IMR-90 (cell line): ENCODE measurements around the gene GABBR1. TPM values are rescaled to one million over a fixed set of nuclear protein-coding genes. Genes with fewer than 3 reads are reported as not detected.

Experiments
- ATAC-seq: fragments of 200-7000 bp; cut with Tn5 transposase; 2 replicates; pipeline ENCODE4 v1.9.1; 2020; ENCODE audit warnings: low read depth, mild to moderate bottlenecking, moderate library complexity
- BruUV-seq: library from RNA; stranded (reverse); fragments of 400-500 nt; replicated peaks from 2 replicates; lab custom pipeline; 2021; lab: Mats Ljungman, UMichigan
- CTCF ChIA-PET: fragments of 300-600 bp; formaldehyde crosslinking; extraction: SDS; loops from one replicate; lab custom pipeline; 2021; ENCODE audit warnings: antibody characterized with exemption; lab: Yijun Ruan, JAX
- POLR2A ChIA-PET: fragments of 300-600 bp; sonication (Branson Sonifier 250); formaldehyde crosslinking; loops from one replicate; lab custom pipeline; 2022; ENCODE audit warnings: antibody characterized with exemption; ENCODE audit not compliant: unreplicated experiment; lab: Charles Lee
- DNase-seq: peaks from one replicate; pipeline ENCODE4 v3.0.0; 2013
- H2AFZ ChIP-seq: replicated peaks from 2 replicates; pipeline ENCODE3; 2013; ENCODE audit warnings: low read length, mild to moderate bottlenecking; ENCODE audit not compliant: poor library complexity
- H2AK5ac ChIP-seq: 2 replicates; pipeline ENCODE4 v1.6.1; 2013; ENCODE audit warnings: low read depth, low read length, inconsistent platforms
- H2AK9ac ChIP-seq: replicated peaks from 2 replicates; pipeline ENCODE3; 2013; ENCODE audit warnings: mild to moderate bottlenecking, low read depth, low read length, moderate library complexity; ENCODE audit not compliant: poor library complexity
- H2BK120ac ChIP-seq: 2 replicates; pipeline ENCODE4 v1.6.1; 2013; ENCODE audit warnings: low read depth, low read length, inconsistent platforms
- H2BK15ac ChIP-seq: 3 replicates; pipeline ENCODE4 v1.6.1; 2013; ENCODE audit warnings: low read depth, low read length, inconsistent platforms
- H2BK20ac ChIP-seq: 2 replicates; pipeline ENCODE4 v1.6.1; 2013; ENCODE audit warnings: low read depth, mild to moderate bottlenecking, inconsistent platforms, low read length, moderate library complexity
- H2BK5ac ChIP-seq: 2 replicates; pipeline ENCODE4 v1.6.1; 2013; ENCODE audit warnings: mild to moderate bottlenecking, low read depth, low read length, inconsistent platforms; ENCODE audit not compliant: poor library complexity, severe bottlenecking
- H3K14ac ChIP-seq: replicated peaks from 2 replicates; pipeline ENCODE4 v1.6.1; 2013; ENCODE audit warnings: low read depth, low read length, inconsistent platforms
- H3K18ac ChIP-seq: 2 replicates; pipeline ENCODE4 v1.6.1; 2013; ENCODE audit warnings: low read depth, low read length, control low read depth
- H3K23ac ChIP-seq: 2 replicates; pipeline ENCODE4 v1.6.1; 2013; ENCODE audit warnings: low read depth, low read length, inconsistent platforms
- H3K27ac ChIP-seq: 2 replicates; pipeline ENCODE4 v1.5.1; 2013; ENCODE audit warnings: mild to moderate bottlenecking, control low read depth, low read length; ENCODE audit not compliant: insufficient read depth
- H3K27me3 ChIP-seq: 2 replicates; pipeline ENCODE4 v1.6.1; 2013; ENCODE audit warnings: low read length; ENCODE audit not compliant: control insufficient read depth, insufficient read depth
- H3K36me3 ChIP-seq: 2 replicates; pipeline ENCODE4 v1.6.1; 2013; ENCODE audit warnings: low read length, mixed read lengths; ENCODE audit not compliant: control insufficient read depth, insufficient read depth
- H3K4ac ChIP-seq: 2 replicates; pipeline ENCODE4 v1.6.1; 2013; ENCODE audit warnings: low read depth, low read length, inconsistent platforms
- H3K4me1 ChIP-seq: 2 replicates; pipeline ENCODE4 v1.6.1; 2013; ENCODE audit warnings: low read length, mixed read lengths; ENCODE audit not compliant: control insufficient read depth, insufficient read depth
- H3K4me2 ChIP-seq: 2 replicates; pipeline ENCODE4 v1.6.1; 2013; ENCODE audit warnings: low read depth, mild to moderate bottlenecking, control low read depth, low read length, moderate library complexity
- H3K4me3 ChIP-seq: 2 replicates; pipeline ENCODE4 v1.5.1; 2013; ENCODE audit warnings: low read depth, mild to moderate bottlenecking, control low read depth, low read length, moderate library complexity; ENCODE audit not compliant: insufficient read depth
- H3K56ac ChIP-seq: 2 replicates; pipeline ENCODE4 v1.6.1; 2013; ENCODE audit warnings: low read length, inconsistent platforms; ENCODE audit not compliant: insufficient read depth; ENCODE audit errors: extremely low read depth
- H3K79me1 ChIP-seq, 2 experiments: 2 replicates each; pipeline ENCODE4 v1.6.1; 2013; ENCODE audit warnings: low read length in 2 of 2, inconsistent platforms in 1 of 2, low read depth in 1 of 2
- H3K9ac ChIP-seq: 2 replicates; pipeline ENCODE4 v1.6.1; 2013; ENCODE audit warnings: low read depth, low read length, control low read depth
- H3K9me1 ChIP-seq: 2 replicates; pipeline ENCODE4 v1.6.1; 2013; ENCODE audit warnings: low read length, inconsistent platforms; ENCODE audit not compliant: insufficient read depth
- H3K9me3 ChIP-seq: 2 replicates; pipeline ENCODE4 v1.6.1; 2013; ENCODE audit warnings: low read length; ENCODE audit not compliant: control insufficient read depth, insufficient read depth
- H4K20me1 ChIP-seq: 2 replicates; pipeline ENCODE4 v1.6.1; 2013; ENCODE audit warnings: low read length, inconsistent platforms; ENCODE audit not compliant: insufficient read depth
- H4K5ac ChIP-seq: 2 replicates; pipeline ENCODE4 v1.6.1; 2013; ENCODE audit warnings: mild to moderate bottlenecking, low read depth, low read length, control low read depth
- H4K8ac ChIP-seq, 2 experiments: 2 replicates each; pipeline ENCODE4 v1.6.1; 2013; ENCODE audit warnings: low read depth in 2 of 2, low read length in 2 of 2, control low read depth in 1 of 2, inconsistent platforms in 1 of 2
- H4K91ac ChIP-seq: 2 replicates; pipeline ENCODE4 v1.6.1; 2013; ENCODE audit warnings: low read depth, low read length, inconsistent platforms; ENCODE audit not compliant: insufficient read depth
- FOS ChIP-seq: fragments of 150-350 bp; IDR thresholded peaks from 2 replicates; pipeline ENCODE4 v1.6.1; 2016; ENCODE audit warnings: low read depth, low read length
- MAFK ChIP-seq: IDR thresholded peaks from 2 replicates; pipeline ENCODE4 v1.6.1; 2012; ENCODE audit warnings: low read depth, low read length, improper control_type of control experiment
- MXI1 ChIP-seq: IDR thresholded peaks from 2 replicates; pipeline ENCODE4 v1.6.1; 2012; ENCODE audit warnings: low read depth, mild to moderate bottlenecking, low read length, moderate library complexity, borderline replicate concordance
- NFE2L2 ChIP-seq: fragments of 150-350 bp; IDR thresholded peaks from 2 replicates; pipeline ENCODE4 v1.6.1; 2016; ENCODE audit warnings: low read depth, mild to moderate bottlenecking, low read length
- POLR2A ChIP-seq: IDR thresholded peaks from 2 replicates; pipeline ENCODE4 v1.6.1; 2012; ENCODE audit warnings: mild to moderate bottlenecking, low read depth, low read length
- RAD21 ChIP-seq: IDR thresholded peaks from 2 replicates; pipeline ENCODE4 v1.6.1; 2012; ENCODE audit warnings: low read length, improper control_type of control experiment
- SMC3 ChIP-seq: fragments of 150-350 bp; IDR thresholded peaks from 2 replicates; pipeline ENCODE4 v1.6.1; 2016; ENCODE audit warnings: low read depth, mild to moderate bottlenecking, antibody characterized with exemption, low read length, moderate library complexity
- WGBS, 2 experiments: methylation state at CpG; one replicate each; pipeline versions ENCODE4 v1.1.5 to v1.1.7; 2013; ENCODE audit warnings: missing lambda C conversion rate in 2 of 2; ENCODE audit not compliant: insufficient read length in 1 of 2; ENCODE audit errors: extremely low coverage in 2 of 2; 5-methylcytosine and 5-hydroxymethylcytosine counted together
- dilution Hi-C: fragments of 300-500 bp; cut with HindIII; formaldehyde crosslinking; loops from one replicate; pipeline ENCODE4 v1.14.3; 2018; ENCODE audit warnings: low sequenced_read_pairs; ENCODE audit not compliant: unreplicated experiment
- in situ Hi-C: fragments of 300-500 bp; cut with MboI; formaldehyde crosslinking; loops from 3 replicates; pipeline ENCODE4 v1.14.3; 2019; ENCODE audit warnings: low sequenced_read_pairs, inconsistent platforms, mixed read lengths
- intact Hi-C: fragments of 100-400 bp; cut with micrococcal nuclease; formaldehyde crosslinking; loops from 2 replicates; pipeline ENCODE4 v1.10.0; 2022
- polyA plus RNA-seq, 3 experiments: library from polyadenylated mRNA; depleted of rRNA; stranded (reverse); fragments of >200 nt; gene quantifications; 2 replicates each; pipeline ENCODE4 v1.2.3, GENCODE V29; 2012; ENCODE audit warnings: low replicate concordance in 1 of 3
- total RNA-seq: library from RNA; depleted of rRNA; stranded (reverse); fragments of >200 nt; gene quantifications from 2 replicates; pipeline ENCODE4 v1.2.3, GENCODE V29; 2012
- TF ChIP-seq, protein P1 (sequence below): conservative IDR thresholded peaks from 2 replicates; pipeline ENCODE4 v1.5.1; 2012; ENCODE audit warnings: mild to moderate bottlenecking, low read depth, low read length, improper control_type of control experiment

GABBR1 gene
- total and polyA plus RNA-seq, 2 of the 4 experiments (the other 2 are of a cell fraction) = 5.9 to 31.5 TPM

DNA sequence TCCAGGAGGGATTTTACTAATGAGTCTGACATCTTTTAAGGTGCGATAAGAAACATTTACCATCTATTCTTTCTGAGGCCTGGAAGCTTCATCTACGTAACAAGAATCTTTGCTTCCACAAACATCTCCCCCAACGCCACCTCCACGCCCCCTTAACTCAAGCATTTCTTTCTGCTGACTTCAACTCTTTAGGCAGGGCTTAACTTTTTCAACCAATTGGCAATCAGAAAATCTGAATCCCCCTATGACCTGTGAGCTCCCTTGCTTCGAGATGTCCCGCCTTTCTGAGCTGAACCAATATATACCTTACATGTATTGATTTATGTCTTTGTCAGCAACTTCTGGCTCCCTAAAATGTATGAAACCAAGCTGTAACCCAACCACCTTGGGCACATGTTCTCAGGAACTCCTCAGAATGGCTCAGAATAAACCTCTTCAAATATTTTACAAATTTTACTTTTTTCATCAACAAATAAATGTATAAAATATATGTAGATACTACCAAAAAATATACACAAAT, 36.5 kb downstream of the GABBR1 start:
- H2BK15ac ChIP-seq = no peak overlapping the region
- no peak overlapping the region for H2BK20ac ChIP-seq
- H3K4me2 ChIP-seq = no peak overlapping the region
- peaks cover 6% of the 10 kb centered on the region for H3K36me3 ChIP-seq
- no peak overlapping the region for H3K4me3 ChIP-seq
- no peak overlapping the region for H4K5ac ChIP-seq
- H3K79me1 ChIP-seq = no peaks in the 10 kb centered on the region
- no TSS peak for BruUV-seq
- H3K27me3 ChIP-seq = no peaks in the 10 kb centered on the region
- no peak overlapping the region for H2AK5ac ChIP-seq
- H2AFZ ChIP-seq = no peak overlapping the region
- no peak overlapping the region for H2BK5ac ChIP-seq
- intact Hi-C loops = no loop called here
- H3K23ac ChIP-seq = no peak overlapping the region
- H3K4me1 ChIP-seq = no peaks in the 10 kb centered on the region
- in situ Hi-C loops = loop anchor here (10.0 kb wide), 1 partner anchor 912 kb away; no protein-coding TSS in a partner anchor
- no peak overlapping the region for H3K4ac ChIP-seq
- DNase-seq = no peak
- H4K20me1 ChIP-seq = no peaks in the 10 kb centered on the region
- H4K91ac ChIP-seq = no peak overlapping the region
- ChIA-PET POLR2A (no interaction called here), CTCF (no interaction called here)
- dilution Hi-C loops = no loop called here
- H3K9ac ChIP-seq = no peak overlapping the region
- H3K9me3 ChIP-seq = no peaks in the 10 kb centered on the region
- H3K9me1 ChIP-seq = no peaks in the 10 kb centered on the region; the same call in 1 of the 2 replicates
- no peak overlapping the region for H3K18ac ChIP-seq
- H3K27ac ChIP-seq = no peak overlapping the region
- H4K8ac ChIP-seq = no peak overlapping the region
- no peak overlapping the region for H3K14ac ChIP-seq
- no peak overlapping the region for H3K56ac ChIP-seq
- no peak for ATAC-seq
- no peak overlapping the region for H2BK120ac ChIP-seq
- no peak overlapping the region for H2AK9ac ChIP-seq
- no peak for TF ChIP-seq FOS
- no peak for TF ChIP-seq RAD21
- TF ChIP-seq, protein P1, sequence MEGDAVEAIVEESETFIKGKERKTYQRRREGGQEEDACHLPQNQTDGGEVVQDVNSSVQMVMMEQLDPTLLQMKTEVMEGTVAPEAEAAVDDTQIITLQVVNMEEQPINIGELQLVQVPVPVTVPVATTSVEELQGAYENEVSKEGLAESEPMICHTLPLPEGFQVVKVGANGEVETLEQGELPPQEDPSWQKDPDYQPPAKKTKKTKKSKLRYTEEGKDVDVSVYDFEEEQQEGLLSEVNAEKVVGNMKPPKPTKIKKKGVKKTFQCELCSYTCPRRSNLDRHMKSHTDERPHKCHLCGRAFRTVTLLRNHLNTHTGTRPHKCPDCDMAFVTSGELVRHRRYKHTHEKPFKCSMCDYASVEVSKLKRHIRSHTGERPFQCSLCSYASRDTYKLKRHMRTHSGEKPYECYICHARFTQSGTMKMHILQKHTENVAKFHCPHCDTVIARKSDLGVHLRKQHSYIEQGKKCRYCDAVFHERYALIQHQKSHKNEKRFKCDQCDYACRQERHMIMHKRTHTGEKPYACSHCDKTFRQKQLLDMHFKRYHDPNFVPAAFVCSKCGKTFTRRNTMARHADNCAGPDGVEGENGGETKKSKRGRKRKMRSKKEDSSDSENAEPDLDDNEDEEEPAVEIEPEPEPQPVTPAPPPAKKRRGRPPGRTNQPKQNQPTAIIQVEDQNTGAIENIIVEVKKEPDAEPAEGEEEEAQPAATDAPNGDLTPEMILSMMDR = no peak
- no peak for TF ChIP-seq SMC3
- no peak for TF ChIP-seq MXI1
- no peak for TF ChIP-seq NFE2L2
- no peak for TF ChIP-seq MAFK
- TF ChIP-seq POLR2A = no peak
- no CpG with 5 or more reads among the region's 6 CpGs for WGBS, 2 experiments
